Prostate gland (tissue), 2 donors: ENCODE measurements around the gene SF3A1.

Experiments used
- POLR2AphosphoS5 ChIP-seq: sonication (generic); formaldehyde crosslinking; IDR thresholded peaks from one replicate; pipeline ENCODE4 v1.6.1; 2017; ENCODE audit warnings: antibody characterized with exemption
- TF ChIP-seq, protein P1 (sequence below), 4 experiments: fragments of 200-600 bp in 2 of 4; fragments of 450-650 bp in 2 of 4; sonication (generic) in 2 of 4; IDR thresholded peaks; 1 replicate in 3 of 4; 2 replicates in 1 of 4; pipeline ENCODE4 v1.5.1; 2016 to 2019; ENCODE audit warnings: antibody characterized with exemption in 4 of 4, mild to moderate bottlenecking in 2 of 4, moderate library complexity in 2 of 4

DNA sequence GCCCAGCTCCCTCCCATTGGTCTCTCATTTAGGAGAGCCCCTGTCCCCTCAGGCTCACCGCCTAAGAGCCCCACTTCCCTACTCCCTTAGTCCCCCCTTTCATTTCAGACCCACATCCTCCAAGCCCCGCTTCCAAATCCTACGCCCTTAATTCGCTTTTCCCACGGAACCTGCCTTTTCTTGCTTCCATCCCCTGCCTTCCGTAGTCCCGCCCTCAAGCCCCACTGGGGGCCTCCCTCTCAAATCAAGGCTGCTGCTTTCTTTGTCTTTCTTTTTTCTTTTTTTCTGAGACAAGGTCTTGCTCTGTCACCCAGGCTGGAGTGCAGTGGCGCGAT is 509 bp upstream of the SF3A1 start:
- no peak for TF ChIP-seq POLR2AphosphoS5
- TF ChIP-seq, protein P1, sequence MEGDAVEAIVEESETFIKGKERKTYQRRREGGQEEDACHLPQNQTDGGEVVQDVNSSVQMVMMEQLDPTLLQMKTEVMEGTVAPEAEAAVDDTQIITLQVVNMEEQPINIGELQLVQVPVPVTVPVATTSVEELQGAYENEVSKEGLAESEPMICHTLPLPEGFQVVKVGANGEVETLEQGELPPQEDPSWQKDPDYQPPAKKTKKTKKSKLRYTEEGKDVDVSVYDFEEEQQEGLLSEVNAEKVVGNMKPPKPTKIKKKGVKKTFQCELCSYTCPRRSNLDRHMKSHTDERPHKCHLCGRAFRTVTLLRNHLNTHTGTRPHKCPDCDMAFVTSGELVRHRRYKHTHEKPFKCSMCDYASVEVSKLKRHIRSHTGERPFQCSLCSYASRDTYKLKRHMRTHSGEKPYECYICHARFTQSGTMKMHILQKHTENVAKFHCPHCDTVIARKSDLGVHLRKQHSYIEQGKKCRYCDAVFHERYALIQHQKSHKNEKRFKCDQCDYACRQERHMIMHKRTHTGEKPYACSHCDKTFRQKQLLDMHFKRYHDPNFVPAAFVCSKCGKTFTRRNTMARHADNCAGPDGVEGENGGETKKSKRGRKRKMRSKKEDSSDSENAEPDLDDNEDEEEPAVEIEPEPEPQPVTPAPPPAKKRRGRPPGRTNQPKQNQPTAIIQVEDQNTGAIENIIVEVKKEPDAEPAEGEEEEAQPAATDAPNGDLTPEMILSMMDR (IDR thresholded peaks at IDR 0.05): no peak
